Measurements from ENCODE around the gene TBC1D10A.

Gene TBC1D10A

GRCh38 chr22:30253205-30253852, 73.4 kb downstream of the TBC1D10A start:
- ChIA-PET CTCF (interaction anchor here (1.0 to 4.5 kb wide), 4 partner anchors 11 to 156 kb away, joined by 4 to 101 read pairs (median 20); partner anchors contain the start of gene CASTOR1), POLR2A (interaction anchor here (0.6 kb wide), 1 partner anchor 14 kb away, joined by 3 read pairs; no protein-coding TSS in a partner anchor)
- DNase-seq (ENCODE audit: extremely low spot score) = no peak

GRCh38 chr22:30252411-30253204, 74.1 kb downstream of the TBC1D10A start:
- no peak for TF ChIP-seq CTCF (IDR thresholded peaks at IDR 0.05; ENCODE audit: control extremely low read depth, extremely low read depth, low read depth, missing control alignments)
- DNase-seq (ENCODE audit: extremely low spot score) = no peak
- CTCF ChIA-PET = interaction anchor here (1.0 to 4.5 kb wide), 3 partner anchors 12 to 147 kb away, joined by 7 to 101 read pairs (median 33); partner anchors contain the start of gene CASTOR1
- POLR2A ChIA-PET = interaction anchor here (0.6 kb wide), 1 partner anchor 185 kb away, joined by 3 read pairs; no protein-coding TSS in a partner anchor

More at GRCh38 chr22:30253205-30253852, 73.4 kb downstream of the TBC1D10A start:
- no peak for TF ChIP-seq CTCF (IDR thresholded peaks at IDR 0.05; ENCODE audit: control extremely low read depth, extremely low read depth, low read depth, missing control alignments)

- DNase-seq (ENCODE audit: extremely low spot score) = no peak
- CTCF ChIA-PET = interaction anchor here (1.1 to 4.5 kb wide), 4 partner anchors 12 to 146 kb away, joined by 5 to 101 read pairs (median 8); no protein-coding TSS in a partner anchor
- no peak for TF ChIP-seq CTCF (IDR thresholded peaks at IDR 0.05; ENCODE audit: control extremely low read depth, extremely low read depth, low read depth, missing control alignments)
- POLR2A ChIA-PET = no interaction called here
Measured at GRCh38 chr22:30251711-30252110, 75.0 kb downstream of the TBC1D10A start.

GRCh38 chr22:30250661-30251267, 76.0 kb downstream of the TBC1D10A start:
- TF ChIP-seq CTCF (IDR thresholded peaks at IDR 0.05; ENCODE audit: control extremely low read depth, extremely low read depth, low read depth, missing control alignments) = no peak
- DNase-seq (ENCODE audit: extremely low spot score) = no peak
- ChIA-PET POLR2A (no interaction called here), CTCF (interaction anchor here (1.1 to 1.6 kb wide), 5 partner anchors 13 to 162 kb away, joined by 3 to 10 read pairs (median 5); no protein-coding TSS in a partner anchor)

- POLR2A ChIA-PET = no interaction called here
- no peak for DNase-seq (ENCODE audit: extremely low spot score)
- no peak for TF ChIP-seq CTCF (IDR thresholded peaks at IDR 0.05; ENCODE audit: control extremely low read depth, extremely low read depth, low read depth, missing control alignments)
- CTCF ChIA-PET = interaction anchor here (1.1 to 1.6 kb wide), 4 partner anchors 13 to 161 kb away, joined by 3 to 7 read pairs (median 4); no protein-coding TSS in a partner anchor
Measured at GRCh38 chr22:30250039-30250565, 76.6 kb downstream of the TBC1D10A start.

All from GM10248 (cell line).